HCT116 (cell line): Measurements from ENCODE around the gene FBN3. TPM values are rescaled to one million over a fixed set of nuclear protein-coding genes. Genes with fewer than 3 reads are reported as not detected.

ENCODE experiments used
- ATAC-seq: fragments of 200-7000 bp; cut with Tn5 transposase; 2 replicates; pipeline ENCODE4 v1.9.1; 2020; ENCODE audit warnings: mild to moderate bottlenecking, moderate library complexity
- BruUV-seq: library from RNA; stranded (reverse); fragments of 400-500 nt; replicated peaks from 2 replicates; lab custom pipeline; 2021; lab: Mats Ljungman, UMichigan
- CTCF ChIA-PET: fragments of 300-600 bp; sonication (Branson Sonifier 250); formaldehyde crosslinking; loops from one replicate; lab custom pipeline; 2021; ENCODE audit warnings: antibody characterized with exemption; lab: Charles Lee
- POLR2A ChIA-PET: fragments of 300-600, 350-600 bp; sonication (Branson Sonifier 250); formaldehyde crosslinking; loops from one replicate; lab custom pipeline; 2021; ENCODE audit warnings: antibody characterized with exemption; lab: Charles Lee
- RAD21 ChIA-PET, 2 experiments: fragments of 300-600 bp; sonication (Branson Sonifier 250); formaldehyde crosslinking; loops; one replicate each; lab custom pipeline; 2023; ENCODE audit warnings: low total read pairs in 2 of 2; ENCODE audit not compliant: uncharacterized antibody in 2 of 2, unreplicated experiment in 2 of 2, low non-redundant PET in 1 of 2; lab: Charles Lee
- DNase-seq: peaks from one replicate; pipeline ENCODE4 v3.0.0-alpha.2; 2010; ENCODE audit warnings: low read depth, low spot score
- H2AFZ ChIP-seq: fragments of 200-600 bp; shearing (Covaris generic), sonication (generic); 2 replicates; pipeline ENCODE4 v1.6.1; 2017; ENCODE audit warnings: low read depth, mixed run types, mixed read lengths, antibody characterized with exemption, low read length; ENCODE audit not compliant: poor library complexity, severe bottlenecking
- H3K27ac ChIP-seq: 2 replicates; pipeline ENCODE4 v1.5.1; 2012; ENCODE audit warnings: low read depth, low read length
- H3K27me3 ChIP-seq: fragments of 200-600 bp; sonication (generic); 2 replicates; pipeline ENCODE4 v1.6.1; 2016; ENCODE audit warnings: mixed run types, low read length, mixed read lengths; ENCODE audit not compliant: insufficient read depth
- H3K36me3 ChIP-seq, 2 experiments: fragments of 200-500 bp in 1 of 2; fragments of 200-600 bp in 1 of 2; sonication (Bioruptor generic) in 1 of 2; sonication (generic) in 1 of 2; 2 replicates each; pipeline versions ENCODE4 v1.5.1 to v1.6.1; 2014 to 2016; ENCODE audit warnings: low read length in 2 of 2, inconsistent platforms in 1 of 2, mixed read lengths in 1 of 2, mixed run types in 1 of 2; ENCODE audit not compliant: insufficient read depth in 2 of 2, control insufficient read depth in 1 of 2
- H3K4me1 ChIP-seq, 2 experiments: fragments of 200-600 bp in 1 of 2; sonication (generic) in 1 of 2; 2 replicates each; pipeline versions ENCODE4 v1.5.1 to v1.6.1; 2012 to 2017; ENCODE audit warnings: low read length in 2 of 2, inconsistent platforms in 1 of 2, mild to moderate bottlenecking in 1 of 2, mixed read lengths in 1 of 2, mixed run types in 1 of 2, moderate library complexity in 1 of 2; ENCODE audit not compliant: insufficient read depth in 2 of 2, control insufficient read depth in 1 of 2
- H3K4me2 ChIP-seq: fragments of 200-600 bp; sonication (generic); 2 replicates; pipeline ENCODE4 v1.6.1; 2017; ENCODE audit warnings: mixed run types, low read length, mixed read lengths
- H3K4me3 ChIP-seq, 2 experiments: fragments of 200-600 bp in 1 of 2; sonication (generic) in 1 of 2; replicated peaks in 1 of 2; 2 replicates each; pipeline ENCODE4 v1.5.1; 2011 to 2016; ENCODE audit warnings: low read length in 2 of 2, control low read depth in 1 of 2, low read depth in 1 of 2, mild to moderate bottlenecking in 1 of 2, mixed read lengths in 1 of 2, mixed run types in 1 of 2
- H3K79me2 ChIP-seq: fragments of 200-600 bp; sonication (generic); 2 replicates; pipeline ENCODE4 v1.6.1; 2017; ENCODE audit warnings: mild to moderate bottlenecking, mixed run types, low read length, moderate library complexity, mixed read lengths; ENCODE audit not compliant: insufficient read depth
- H3K9ac ChIP-seq: fragments of 200-600 bp; sonication (generic); 2 replicates; pipeline ENCODE4 v1.6.1; 2016; ENCODE audit warnings: low read length, mixed read lengths
- H3K9me2 ChIP-seq: fragments of 200-600 bp; sonication (generic), shearing (Covaris generic); 2 replicates; pipeline ENCODE4 v1.6.1; 2017; ENCODE audit warnings: mixed run types, mild to moderate bottlenecking, moderate library complexity; ENCODE audit not compliant: insufficient read depth
- H3K9me3 ChIP-seq, 2 experiments: fragments of 200-500 bp in 1 of 2; fragments of 200-600 bp in 1 of 2; sonication (Bioruptor generic) in 1 of 2; sonication (generic) in 1 of 2; 2 replicates each; pipeline ENCODE4 v1.6.1; 2014 to 2017; ENCODE audit warnings: low read length in 2 of 2, mixed read lengths in 2 of 2, inconsistent platforms in 1 of 2, low read depth in 1 of 2, mild to moderate bottlenecking in 1 of 2, mixed run types in 1 of 2, moderate library complexity in 1 of 2; ENCODE audit not compliant: control insufficient read depth in 1 of 2, insufficient read depth in 1 of 2
- H4K20me1 ChIP-seq: fragments of 200-600 bp; sonication (generic), shearing (Covaris generic); 2 replicates; pipeline ENCODE4 v1.6.1; 2017; ENCODE audit warnings: mixed run types, mild to moderate bottlenecking, moderate library complexity; ENCODE audit not compliant: insufficient read depth
- ATF3 ChIP-seq: IDR thresholded peaks from 2 replicates; pipeline ENCODE4 v1.6.1; 2012
- CBX3 ChIP-seq: IDR thresholded peaks from 2 replicates; pipeline ENCODE4 v1.6.1; 2012; ENCODE audit warnings: low read depth
- CEBPB ChIP-seq: IDR thresholded peaks from 2 replicates; pipeline ENCODE4 v1.6.1; 2012; ENCODE audit warnings: low read depth
- CTCF ChIP-seq, 3 experiments: fragments of 200-600 bp in 1 of 3; sonication (generic) in 1 of 3; IDR thresholded peaks in 2 of 3; conservative IDR thresholded peaks in 1 of 3; 2 replicates each; pipeline ENCODE4 v1.5.1; 2012 to 2017; ENCODE audit warnings: low read depth in 2 of 3, low read length in 2 of 3, antibody characterized with exemption in 1 of 3, borderline replicate concordance in 1 of 3, control low read depth in 1 of 3, mild to moderate bottlenecking in 1 of 3, mixed read lengths in 1 of 3, mixed run types in 1 of 3, moderate library complexity in 1 of 3; ENCODE audit not compliant: insufficient read depth in 1 of 3
- EGR1 ChIP-seq: IDR thresholded peaks from 2 replicates; pipeline ENCODE4 v1.6.1; 2012; ENCODE audit warnings: low read depth
- ELF1 ChIP-seq: IDR thresholded peaks from 2 replicates; pipeline ENCODE4 v1.6.1; 2012; ENCODE audit warnings: low read depth, borderline replicate concordance
- EZH2 ChIP-seq: fragments of 200-600 bp; sonication (generic); IDR thresholded peaks from 2 replicates; pipeline ENCODE4 v1.6.1; 2017; ENCODE audit warnings: antibody characterized with exemption, mixed run types
- EZH2phosphoT487 ChIP-seq: fragments of 200-600 bp; IDR thresholded peaks from 2 replicates; pipeline ENCODE4 v1.6.1; 2018; ENCODE audit warnings: antibody characterized with exemption, borderline replicate concordance
- FOSL1 ChIP-seq: IDR thresholded peaks from 2 replicates; pipeline ENCODE4 v1.6.1; 2012; ENCODE audit warnings: low read depth
- JUND ChIP-seq: IDR thresholded peaks from 2 replicates; pipeline ENCODE4 v1.6.1; 2012
- POLR2A ChIP-seq: IDR thresholded peaks from 2 replicates; pipeline ENCODE4 v1.7.0; 2011; ENCODE audit warnings: borderline replicate concordance; ENCODE audit not compliant: insufficient read depth, insufficient read length; ENCODE audit errors: extremely low read depth
- POLR2AphosphoS5 ChIP-seq: IDR thresholded peaks from 2 replicates; pipeline ENCODE4 v1.6.1; 2011; ENCODE audit warnings: mild to moderate bottlenecking, low read depth, low read length, moderate library complexity
- RAD21 ChIP-seq: IDR thresholded peaks from 2 replicates; pipeline ENCODE4 v1.6.1; 2012; ENCODE audit warnings: low read depth, mild to moderate bottlenecking
- SIN3A ChIP-seq: IDR thresholded peaks from 2 replicates; pipeline ENCODE4 v1.6.1; 2012; ENCODE audit warnings: low read depth
- SRF ChIP-seq: IDR thresholded peaks from 2 replicates; pipeline ENCODE4 v1.6.1; 2012; ENCODE audit warnings: low read depth
- TCF7L2 ChIP-seq: IDR thresholded peaks from 2 replicates; pipeline ENCODE4 v1.7.0; 2011; ENCODE audit warnings: borderline replicate concordance, inconsistent platforms; ENCODE audit not compliant: insufficient read depth, insufficient read length; ENCODE audit errors: extremely low read depth
- YY1 ChIP-seq: IDR thresholded peaks from 2 replicates; pipeline ENCODE4 v1.6.1; 2011; ENCODE audit warnings: low read length, low read depth, moderate library complexity, mild to moderate bottlenecking; ENCODE audit not compliant: insufficient replicate concordance; ENCODE audit errors: extremely low read depth
- ZBTB33 ChIP-seq: IDR thresholded peaks from 2 replicates; pipeline ENCODE4 v1.6.1; 2011; ENCODE audit warnings: mild to moderate bottlenecking, low read length, moderate library complexity; ENCODE audit not compliant: insufficient replicate concordance; ENCODE audit errors: extremely low read depth
- ZNF274 ChIP-seq: fragments of 200-500 bp; sonication (Bioruptor generic); IDR thresholded peaks from 2 replicates; pipeline ENCODE4 v1.6.1; 2014; ENCODE audit warnings: mild to moderate bottlenecking, low read depth, low read length, inconsistent platforms
- intact Hi-C: fragments of 100-400 bp; cut with micrococcal nuclease; formaldehyde crosslinking; loops from 2 replicates; pipeline ENCODE4 v1.10.0; 2022
- total RNA-seq: library from RNA; stranded (reverse); gene quantifications from one replicate; pipeline ENCODE4 v1.2.1, GENCODE V29; 2021; ENCODE audit not compliant: unreplicated experiment
- TF ChIP-seq, protein P1 (sequence below): IDR thresholded peaks from 2 replicates; pipeline ENCODE4 v1.6.1; 2012; ENCODE audit warnings: low read depth

The FBN3 gene
- total RNA-seq, 1 experiment from 2014 or later = 6.6 TPM

DNA sequence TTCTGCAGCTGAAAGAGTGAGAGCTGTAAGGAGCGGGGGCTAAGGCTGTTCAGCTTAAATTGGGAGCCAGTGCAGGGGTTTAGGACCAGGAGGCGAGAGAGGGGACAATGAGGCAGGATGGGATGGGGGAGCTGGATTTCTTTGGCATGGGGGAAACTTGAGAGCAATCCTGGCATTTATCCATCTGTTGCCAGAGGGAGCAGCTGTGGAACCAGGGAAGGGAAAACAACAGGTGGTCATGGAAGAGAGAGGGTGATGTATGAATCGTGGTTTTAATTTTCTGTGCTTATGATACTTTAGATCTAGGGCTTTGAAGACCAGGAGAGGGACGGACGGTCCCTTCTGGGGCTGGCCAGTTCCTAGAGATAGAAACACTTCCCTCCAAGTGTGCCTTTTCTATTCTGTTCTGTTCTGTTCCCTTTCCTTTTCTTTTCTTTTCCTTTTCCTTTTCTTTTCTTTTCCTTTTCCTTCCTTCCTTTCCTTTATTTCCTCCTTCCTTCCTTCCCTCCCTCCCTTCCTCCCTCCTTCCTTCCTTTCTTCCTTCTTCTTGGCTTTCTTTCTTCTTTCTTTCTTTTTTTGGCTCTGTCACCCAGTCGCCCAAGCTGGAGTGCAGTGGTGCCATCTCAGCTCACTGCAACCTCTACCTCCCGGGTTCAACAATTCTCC is 112.8 kb downstream of the FBN3 start:
- intact Hi-C loops = no loop called here
- Histone ChIP-seq H4K20me1 (no peaks in the 10 kb centered on the region), H3K9me2 (no peaks in the 10 kb centered on the region), H3K4me2 (no peak overlapping the region), H3K4me1 (peaks cover 4 to 9% of the 10 kb centered on the region in 2 experiments; a peak in 3 of 4 replicates), H3K27me3 (no peaks in the 10 kb centered on the region), H3K36me3 (no peaks in the 10 kb centered on the region), H3K9ac (no peak overlapping the region), H3K9me3 (no peaks in the 10 kb centered on the region), H2AFZ (no peak overlapping the region), H3K27ac (no peak overlapping the region), H3K79me2 (no peaks in the 10 kb centered on the region), H3K4me3 (no peak overlapping the region)
- TF ChIP-seq TCF7L2 = no peak
- TF ChIP-seq EZH2 = no peak
- TF ChIP-seq, protein P1, sequence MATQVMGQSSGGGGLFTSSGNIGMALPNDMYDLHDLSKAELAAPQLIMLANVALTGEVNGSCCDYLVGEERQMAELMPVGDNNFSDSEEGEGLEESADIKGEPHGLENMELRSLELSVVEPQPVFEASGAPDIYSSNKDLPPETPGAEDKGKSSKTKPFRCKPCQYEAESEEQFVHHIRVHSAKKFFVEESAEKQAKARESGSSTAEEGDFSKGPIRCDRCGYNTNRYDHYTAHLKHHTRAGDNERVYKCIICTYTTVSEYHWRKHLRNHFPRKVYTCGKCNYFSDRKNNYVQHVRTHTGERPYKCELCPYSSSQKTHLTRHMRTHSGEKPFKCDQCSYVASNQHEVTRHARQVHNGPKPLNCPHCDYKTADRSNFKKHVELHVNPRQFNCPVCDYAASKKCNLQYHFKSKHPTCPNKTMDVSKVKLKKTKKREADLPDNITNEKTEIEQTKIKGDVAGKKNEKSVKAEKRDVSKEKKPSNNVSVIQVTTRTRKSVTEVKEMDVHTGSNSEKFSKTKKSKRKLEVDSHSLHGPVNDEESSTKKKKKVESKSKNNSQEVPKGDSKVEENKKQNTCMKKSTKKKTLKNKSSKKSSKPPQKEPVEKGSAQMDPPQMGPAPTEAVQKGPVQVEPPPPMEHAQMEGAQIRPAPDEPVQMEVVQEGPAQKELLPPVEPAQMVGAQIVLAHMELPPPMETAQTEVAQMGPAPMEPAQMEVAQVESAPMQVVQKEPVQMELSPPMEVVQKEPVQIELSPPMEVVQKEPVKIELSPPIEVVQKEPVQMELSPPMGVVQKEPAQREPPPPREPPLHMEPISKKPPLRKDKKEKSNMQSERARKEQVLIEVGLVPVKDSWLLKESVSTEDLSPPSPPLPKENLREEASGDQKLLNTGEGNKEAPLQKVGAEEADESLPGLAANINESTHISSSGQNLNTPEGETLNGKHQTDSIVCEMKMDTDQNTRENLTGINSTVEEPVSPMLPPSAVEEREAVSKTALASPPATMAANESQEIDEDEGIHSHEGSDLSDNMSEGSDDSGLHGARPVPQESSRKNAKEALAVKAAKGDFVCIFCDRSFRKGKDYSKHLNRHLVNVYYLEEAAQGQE = no peak
- no peak for TF ChIP-seq SIN3A
- no peak for TF ChIP-seq EGR1
- no peak for TF ChIP-seq POLR2AphosphoS5
- TF ChIP-seq YY1 = no peak
- no peak for TF ChIP-seq EZH2phosphoT487
- TF ChIP-seq CTCF (IDR thresholded peaks at IDR 0.05 in 2 of 3, conservative IDR thresholded peaks at IDR 0.05 in 1 of 3; ENCODE audit: borderline replicate concordance in 1 of 3, insufficient read depth in 1 of 3, low read depth in 2 of 3, low read length in 2 of 3) = no peak
- no peak for TF ChIP-seq CBX3
- no peak for TF ChIP-seq FOSL1
- TF ChIP-seq SRF = no peak
- no peak for TF ChIP-seq ELF1
- no peak for TF ChIP-seq RAD21
- no peak for TF ChIP-seq ZNF274
- no peak for TF ChIP-seq POLR2A
- TF ChIP-seq CEBPB = no peak
- no peak for TF ChIP-seq ATF3
- no peak for TF ChIP-seq JUND
- no peak for TF ChIP-seq ZBTB33
- ATAC-seq = no peak
- RAD21 ChIA-PET = no interaction called here
- CTCF ChIA-PET = no interaction called here
- no peak for DNase-seq
- no TSS peak for BruUV-seq
- POLR2A ChIA-PET = no interaction called here
